ENCODE results near the gene IFNA2.
A peak's percentile ranks its signal among the peaks of the same experiment; 100 is the strongest.
"Not testable (repeated sequence)": the region's sequence is repeated elsewhere in the genome, so short reads cannot be mapped to it uniquely, and the experiment has no call there.

IFNA2 gene

DNA sequence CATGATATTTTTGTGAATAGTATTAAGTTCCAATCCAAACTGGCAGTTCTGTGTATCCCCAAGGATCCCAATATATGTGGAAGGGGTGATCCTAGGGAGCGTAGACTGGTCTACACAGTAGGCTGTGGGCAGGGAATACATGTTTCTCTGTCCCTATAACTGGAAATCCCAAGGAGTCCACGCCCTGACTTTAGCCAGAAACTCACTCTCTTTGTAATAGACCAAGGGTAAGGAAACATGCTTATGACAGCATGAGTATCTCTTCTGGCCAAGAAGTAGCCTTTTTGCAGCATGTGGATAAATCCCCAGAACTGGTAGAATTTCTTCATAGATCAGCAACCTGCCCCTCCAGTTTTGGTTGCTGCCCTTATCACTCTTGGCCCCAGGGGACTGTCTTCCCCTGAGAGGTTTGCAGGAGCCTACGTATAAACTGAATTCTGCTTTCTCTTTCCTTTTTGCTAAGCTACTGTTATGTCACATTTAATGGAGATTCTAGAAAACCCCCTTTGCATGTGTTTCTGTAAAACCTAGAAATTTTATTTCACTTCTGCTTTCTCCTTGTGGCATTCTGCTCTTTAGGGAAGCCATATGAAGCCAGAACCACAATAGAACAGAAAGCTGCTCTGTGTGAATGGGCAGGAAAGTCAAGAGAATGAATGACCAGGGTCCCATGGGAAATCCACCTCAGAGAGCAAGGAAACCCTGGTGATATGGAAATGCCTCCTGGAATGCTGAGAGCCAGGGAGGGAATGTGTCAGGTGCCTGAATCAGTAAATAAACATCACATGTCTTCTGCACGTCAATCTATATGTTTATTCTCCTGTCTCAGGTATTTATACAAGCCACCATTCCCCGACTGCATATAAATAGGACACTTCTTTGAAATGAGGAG, 3.5 kb downstream of the IFNA2 start:
- no peak for DNase-seq

DNA sequence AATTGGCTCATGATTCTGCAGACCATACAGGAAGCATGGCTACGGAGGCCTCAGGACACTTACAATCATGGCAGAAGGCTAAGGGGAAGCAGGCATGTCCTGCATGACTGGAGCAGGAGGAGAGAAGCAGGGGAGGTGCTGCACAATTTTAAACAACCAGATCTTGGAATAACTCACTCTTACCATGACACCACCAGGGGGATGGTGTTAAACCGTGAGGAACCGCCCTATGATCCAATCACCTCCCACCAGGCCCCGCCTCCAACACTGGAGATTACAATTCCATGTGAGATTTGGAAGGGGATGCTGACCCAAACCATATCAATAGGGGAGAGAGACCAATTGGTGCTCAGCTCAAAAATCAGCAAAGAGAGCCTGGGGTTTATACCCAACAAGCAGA, 13.7 kb downstream of the IFNA2 start:
- DNase-seq, result not testable (repeated sequence)

DNA sequence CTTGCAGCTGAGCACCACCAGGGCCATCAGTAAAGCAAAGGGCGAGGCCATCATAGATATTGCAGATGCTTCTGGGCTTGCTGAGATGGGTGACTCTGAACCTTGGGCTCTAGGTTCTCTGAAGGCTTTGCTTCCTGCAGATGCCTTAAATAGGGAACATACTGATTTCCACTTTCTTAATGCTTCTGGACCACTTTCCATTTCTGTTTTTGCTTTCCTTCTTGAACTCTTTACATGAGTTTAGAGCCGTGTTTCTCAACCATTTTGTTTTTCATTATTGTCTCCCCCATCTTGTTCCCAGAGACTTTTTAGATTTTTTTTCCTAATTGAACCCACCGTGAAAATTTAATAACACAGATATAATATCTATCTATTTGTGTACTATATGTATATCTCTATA, 17.2 kb downstream of the IFNA2 start, which contains the start of gene IFNA13:
TSS of gene IFNA13 (minus strand) at position 101 of the 400 bp plus-strand sequence. CDS start at position 54, 47 bp downstream.
- no peak for DNase-seq

DNA sequence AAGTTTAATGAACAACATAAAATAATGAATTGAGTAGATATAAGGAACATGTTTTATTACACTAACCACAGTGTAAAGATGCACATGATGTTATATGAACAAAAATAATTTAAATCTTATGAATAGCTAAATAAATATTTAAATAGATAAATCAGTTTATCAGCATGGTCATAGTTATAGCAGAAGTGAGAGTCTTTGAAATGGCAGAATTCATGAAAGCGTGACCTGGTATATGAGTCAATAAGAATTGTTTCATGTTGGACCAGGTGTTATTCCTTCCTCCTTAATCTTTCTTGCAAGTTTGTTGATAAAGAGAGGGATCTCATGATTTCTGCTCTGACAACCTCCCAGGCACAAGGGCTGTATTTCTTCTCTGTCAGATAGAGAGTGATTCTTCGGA, 18.0 kb downstream of the IFNA2 start:
- DNase-seq, result not testable (repeated sequence)

DNA sequence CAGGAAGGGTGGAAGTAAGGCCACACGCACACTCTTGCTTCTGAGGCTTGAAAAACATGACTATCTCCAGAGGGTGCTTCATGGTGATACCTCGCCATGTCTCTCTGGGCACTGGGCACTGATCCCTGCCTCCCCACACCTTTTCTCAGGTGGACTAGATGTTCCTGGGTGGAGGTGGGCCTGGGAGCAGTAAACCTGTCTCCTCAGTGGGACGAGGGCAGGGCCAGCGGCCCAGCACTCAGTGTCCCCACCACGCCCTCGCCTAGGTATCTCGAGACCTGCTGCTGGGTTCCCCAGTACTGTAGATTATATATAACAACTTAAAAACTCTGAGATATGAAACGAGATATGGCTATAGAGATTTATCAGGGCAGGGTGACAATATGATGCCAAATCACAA, 22.9 kb downstream of the IFNA2 start:
- no peak for DNase-seq

DNA sequence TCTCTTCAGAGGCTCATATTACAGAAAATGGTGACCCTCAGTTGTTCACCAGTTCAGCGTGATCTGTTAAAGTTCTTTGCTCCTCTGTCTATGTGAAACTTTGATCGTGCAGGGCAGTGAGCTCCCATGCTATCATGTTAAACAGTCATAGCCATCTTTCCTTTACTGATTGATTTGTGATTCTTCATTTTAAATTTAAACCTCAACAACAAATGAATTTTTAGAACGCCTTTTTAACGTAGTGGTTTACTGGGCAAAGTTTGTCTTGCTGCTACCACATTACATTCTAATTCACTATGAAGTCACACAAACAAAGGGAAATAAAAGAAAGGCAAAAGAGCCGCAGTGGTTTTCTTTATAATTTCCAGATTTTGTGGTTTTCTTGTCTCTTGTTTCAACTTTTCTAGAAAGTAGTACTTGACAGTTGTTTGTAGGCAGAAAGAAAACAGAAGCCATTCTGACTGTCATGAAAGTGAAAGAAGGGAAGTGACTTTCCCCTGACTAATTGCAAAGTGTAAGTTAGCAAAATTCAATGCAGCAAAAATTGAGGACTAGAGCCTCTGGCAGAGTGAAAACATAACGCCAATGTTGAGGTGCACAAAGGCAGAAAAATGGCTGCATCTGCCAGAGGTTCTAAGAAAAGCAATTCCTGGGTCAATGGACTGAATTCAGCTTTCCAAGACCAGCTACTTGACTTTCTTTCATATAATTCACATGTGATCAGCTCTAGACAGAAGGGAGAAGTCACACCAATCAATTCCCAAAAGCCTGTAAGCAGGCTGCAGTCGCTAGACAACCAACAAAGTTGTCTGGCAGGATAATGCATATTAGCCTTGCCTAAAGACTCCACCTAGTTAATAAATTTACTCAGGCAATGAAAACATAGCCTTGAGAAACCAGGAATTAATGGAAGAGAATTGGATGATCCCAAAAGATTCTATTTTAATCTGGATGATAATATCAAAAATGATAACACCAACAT, 27.4 kb downstream of the IFNA2 start:
- DNase-seq, result no peak

DNA sequence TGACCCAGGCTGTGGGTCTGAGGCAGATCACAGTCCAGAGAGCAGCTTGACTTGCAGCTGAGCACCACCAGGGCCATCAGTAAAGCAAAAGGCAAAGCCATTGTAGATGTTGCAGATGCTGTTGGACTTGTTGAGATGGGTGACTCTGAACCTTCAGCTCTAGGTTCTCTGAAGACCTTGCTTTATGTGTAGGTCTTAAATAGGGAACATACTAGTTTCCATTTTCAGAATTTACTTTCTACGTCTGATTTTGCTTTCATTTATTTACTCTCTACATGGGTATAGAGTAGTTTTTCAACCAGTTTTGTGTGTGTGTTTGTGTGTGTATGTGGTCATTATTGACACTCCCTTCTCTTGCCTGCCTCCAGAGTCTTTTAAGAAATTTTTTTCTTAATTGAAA, 34.4 kb downstream of the IFNA2 start, which contains the start of gene IFNA6:
TSS of gene IFNA6 (minus strand) at position 101 of the 400 bp plus-strand sequence. CDS start at position 101, 0 bp downstream.
- DNase-seq, result no peak

DNA sequence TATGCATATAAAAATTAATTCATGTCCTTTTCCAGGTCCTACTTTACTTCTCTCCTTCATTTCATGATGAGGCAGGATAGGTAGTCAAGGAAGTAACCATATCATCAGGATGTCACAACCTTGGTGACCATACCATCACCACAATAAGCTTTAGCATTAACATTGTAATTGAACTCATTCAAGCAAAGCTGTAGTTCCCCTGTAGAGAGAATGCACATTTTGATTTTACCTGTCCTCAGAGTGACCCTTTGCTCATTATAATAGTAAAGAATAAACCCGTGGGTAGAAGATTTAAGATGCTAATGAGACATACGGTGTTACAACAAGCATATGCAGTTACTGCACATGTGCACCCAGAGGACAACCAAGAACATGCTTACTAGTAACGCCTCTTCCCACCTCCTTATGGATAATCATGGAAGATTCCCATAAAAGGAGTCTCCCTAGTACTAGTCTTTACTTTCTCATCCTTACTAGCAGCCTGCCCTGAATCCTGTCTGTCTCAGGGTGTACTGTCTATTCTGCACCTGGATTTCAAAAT, 36.7 kb downstream of the IFNA2 start:
- no peak for DNase-seq

DNA sequence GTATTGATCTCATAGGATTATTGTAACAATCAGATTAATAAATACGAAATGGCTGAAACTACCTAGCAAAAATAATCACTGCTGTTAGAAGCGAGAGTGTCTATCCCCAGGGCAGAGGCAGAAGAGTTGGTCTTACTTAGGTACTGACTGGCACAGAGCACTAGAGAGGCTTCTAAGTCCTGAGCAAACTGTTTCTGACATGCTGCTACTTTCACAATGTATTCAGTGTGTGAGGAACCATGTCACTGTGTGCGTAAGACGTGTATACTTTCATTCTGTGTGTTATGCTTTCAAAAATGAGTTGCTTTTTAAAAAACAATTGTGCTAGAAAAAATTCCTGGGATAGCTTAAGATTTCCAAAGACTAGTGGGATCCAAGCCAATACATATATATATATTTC, 44.5 kb downstream of the IFNA2 start:
- no peak for DNase-seq

DNA sequence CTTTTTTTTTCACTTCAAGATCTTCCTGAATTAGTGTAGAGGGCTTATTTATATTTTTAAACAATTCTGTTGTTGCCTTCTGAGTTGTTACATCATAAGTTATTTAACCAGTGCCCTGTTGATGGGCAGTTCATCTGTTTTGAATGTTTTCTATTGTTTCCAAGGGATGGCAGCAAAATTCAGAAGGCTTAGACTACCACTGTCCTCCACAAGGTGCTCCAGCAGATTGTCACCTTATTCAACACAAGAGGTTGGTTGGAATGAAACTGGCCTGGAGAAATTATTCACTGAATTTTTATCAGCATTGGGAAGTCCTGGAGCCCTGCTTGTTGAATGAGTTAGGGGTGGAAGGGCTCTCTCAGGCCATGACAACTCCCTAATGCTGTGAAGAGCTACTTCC, 48.7 kb downstream of the IFNA2 start:
- no peak for DNase-seq

DNA sequence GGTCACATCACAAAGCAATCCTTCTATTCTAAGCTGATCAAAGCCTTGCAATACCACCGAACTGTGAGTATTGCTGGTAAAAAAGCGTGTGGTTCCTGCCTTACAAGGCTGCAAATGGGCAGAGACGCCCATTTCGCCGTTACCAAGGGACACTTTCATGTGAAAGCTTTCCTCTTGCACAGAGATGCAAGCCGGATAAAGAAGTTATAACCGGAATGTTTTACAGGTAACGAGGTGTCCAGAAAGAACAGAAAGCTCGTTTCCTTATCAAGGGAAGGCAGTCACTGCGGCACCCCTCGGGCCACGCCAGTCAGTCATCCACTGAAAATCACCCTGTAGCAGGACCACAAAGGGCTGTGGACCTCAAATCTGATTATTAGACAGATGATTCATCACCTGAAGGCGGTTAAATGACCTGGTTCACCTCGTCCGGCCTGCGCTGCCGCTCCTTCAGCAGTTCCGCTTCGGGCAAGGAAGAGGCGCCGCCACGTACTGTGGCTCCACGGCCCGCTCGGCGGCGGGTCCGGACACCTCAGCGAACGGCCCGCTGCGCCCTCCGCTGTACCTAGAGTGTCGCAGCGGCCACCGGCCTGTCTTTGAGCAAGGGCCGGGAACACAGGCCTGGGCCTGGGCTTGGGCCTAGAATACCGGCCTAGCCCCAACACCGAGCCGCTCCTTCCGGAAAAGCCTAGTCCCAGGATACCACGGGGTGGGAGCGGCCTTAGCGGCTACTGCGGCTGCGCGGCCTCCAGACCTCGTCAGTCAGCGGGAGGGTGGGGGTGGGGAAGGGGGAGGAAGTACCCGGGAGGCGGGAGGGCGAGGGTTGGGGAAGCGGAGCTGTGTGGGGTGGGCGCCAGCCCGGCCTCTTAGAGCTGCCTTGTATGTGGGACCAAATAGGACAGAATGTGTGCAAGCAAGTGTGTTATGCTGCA, 50.2 kb downstream of the IFNA2 start, which contains the start of gene KLHL9:
TSS of gene KLHL9 (minus strand) at position 704 of the 932 bp plus-strand sequence. CDS start at position 159, 545 bp downstream.
- DNase-seq, result peak; percentile 82

All from DMS79 treated with DMSO at 0.1 percent for 48 hours (cell line).